Heart left ventricle (tissue), 13 donors: Measurements from ENCODE around the gene LKAAEAR1.

Source experiments
- CTCF ChIP-seq, 12 donors: fragments of 200-600 bp; sonication (generic) in 4 of 12; IDR thresholded peaks; one replicate each; pipeline versions ENCODE4 v1.5.0 to v1.8.0; 2018 to 2022; ENCODE audit warnings: antibody characterized with exemption in 12 of 12, mild to moderate bottlenecking in 5 of 12
- POLR2A ChIP-seq, 2 donors: fragments of 450-650 bp; IDR thresholded peaks; one replicate each; pipeline ENCODE4 v1.6.1; 2017; ENCODE audit warnings: antibody characterized with exemption in 2 of 2, mild to moderate bottlenecking in 2 of 2, moderate library complexity in 2 of 2
- donor health status: ischemic (EF 13 %, LVEDD 7.1; RV severe dilation, severe dysfunction).
- donor health status: DM: no; HTN: yes; CAD: no.
- donor health status: DM: no; HTN: no; CAD: no.
- donor health status: ischemic (EF 25% LVEDD 6.9; RV normal size, moderate dysfunction).
- donor health status: ischemic (EF 25% LVEDD 5.7; RV mildly dilated, moderate dysfunction).
- donor health status: ischemic (EF 35%, LVEDD 5.7; RV mildly dilated, moderate dysfunction).
- donor health status: nonischemic (EF 11% LVEDD 7.7; RV severe dilation, severe dysfunction).
- donor health status: DM: yes; HTN: yes; CAD: no.
- donor health status: PGD.
- donor health status: ischemic (EF 29% LVEDD 5.4; RV normal size, mild dysfunction).
- donor health status: nonischemic (EF 23%, LVEDD 6.1; RV moderate dilation, normal function).

DNA sequence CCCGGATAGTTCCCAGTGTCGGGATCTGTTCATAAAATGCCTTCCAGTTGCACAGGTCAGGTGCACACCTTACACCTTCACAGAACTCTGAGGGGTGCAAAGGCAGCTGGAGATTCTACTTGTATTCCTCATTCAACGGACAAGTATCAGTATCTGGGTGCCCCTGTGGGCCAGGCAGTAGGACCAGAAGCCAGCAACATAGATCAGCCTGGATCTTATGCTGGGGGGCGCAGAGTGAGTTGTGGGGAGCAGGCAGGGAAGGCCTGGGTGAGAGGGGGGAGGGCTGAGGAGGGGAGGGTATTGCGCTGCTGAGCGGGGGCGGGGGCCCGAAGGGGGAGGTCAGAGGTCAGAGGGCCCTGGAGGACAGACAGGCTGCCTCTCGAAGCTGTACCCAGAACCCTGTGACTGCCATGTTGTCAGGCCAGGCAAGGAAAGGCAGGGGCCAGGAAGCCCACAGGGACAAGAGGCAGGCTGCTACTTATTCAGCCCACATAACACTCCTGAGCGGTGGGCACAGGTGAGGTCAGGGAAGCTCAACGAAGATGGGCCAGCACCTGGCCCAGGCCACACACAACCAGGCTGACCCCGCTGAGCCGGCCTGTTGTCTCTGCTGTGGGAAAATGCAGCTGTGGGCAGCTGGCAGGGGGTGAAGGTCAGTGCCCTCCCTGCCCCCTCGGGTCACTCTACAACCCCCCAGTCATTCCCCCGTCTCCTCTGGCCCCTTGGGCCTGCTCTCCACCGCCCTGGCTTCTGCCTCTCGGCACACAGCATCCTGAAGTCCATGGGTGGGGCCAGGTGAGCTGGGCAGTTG lies 3.2 kb downstream of the LKAAEAR1 start:
- TF ChIP-seq CTCF (IDR thresholded peaks at IDR 0.05) (no peak), POLR2A (IDR thresholded peaks at IDR 0.05) (no peak)
